GM18519 (cell line): ENCODE measurements around the gene DLX1.
"Not testable (repeated sequence)": the region's sequence is repeated elsewhere in the genome, so short reads cannot be mapped to it uniquely, and the experiment has no call there.

ENCODE experiments used
- ATAC-seq: cut with Tn5 transposase; IDR thresholded peaks from one replicate; pipeline ENCODE4 v1.9.1; 2021; ENCODE audit warnings: mild to moderate bottlenecking, moderate library complexity; ENCODE audit not compliant: unreplicated experiment, low FRiP score

DLX1 gene

DNA sequence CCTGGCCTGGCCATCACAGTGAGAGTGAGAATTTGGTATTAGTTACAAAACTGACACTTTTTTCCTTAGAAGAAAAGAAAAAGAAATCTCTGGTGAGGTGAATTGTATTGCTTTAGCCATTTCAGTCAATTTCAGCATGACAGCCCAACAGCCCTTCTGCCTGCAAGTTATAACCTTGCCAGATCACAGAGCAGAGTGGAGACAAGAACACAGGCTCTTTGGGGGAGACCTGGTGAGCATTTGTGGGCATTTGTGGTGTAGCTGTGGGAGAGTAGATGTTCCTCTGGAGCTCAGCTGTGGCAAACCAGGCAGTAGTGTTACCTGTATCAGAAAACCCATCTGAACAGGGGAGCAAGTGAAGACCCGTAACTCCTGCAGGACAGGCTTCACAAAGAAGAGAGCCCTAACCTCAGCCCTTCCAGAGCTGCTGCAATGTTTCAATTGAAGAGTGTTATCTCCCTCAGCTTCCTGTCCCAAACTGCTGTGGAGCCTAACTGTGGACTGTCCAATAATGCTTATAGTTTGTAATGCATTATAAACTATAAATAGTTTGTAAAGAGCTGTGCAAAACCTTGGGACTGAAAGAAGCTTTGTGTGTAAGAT is 22.8 kb upstream of the DLX1 start:
- ATAC-seq: no peak

DNA sequence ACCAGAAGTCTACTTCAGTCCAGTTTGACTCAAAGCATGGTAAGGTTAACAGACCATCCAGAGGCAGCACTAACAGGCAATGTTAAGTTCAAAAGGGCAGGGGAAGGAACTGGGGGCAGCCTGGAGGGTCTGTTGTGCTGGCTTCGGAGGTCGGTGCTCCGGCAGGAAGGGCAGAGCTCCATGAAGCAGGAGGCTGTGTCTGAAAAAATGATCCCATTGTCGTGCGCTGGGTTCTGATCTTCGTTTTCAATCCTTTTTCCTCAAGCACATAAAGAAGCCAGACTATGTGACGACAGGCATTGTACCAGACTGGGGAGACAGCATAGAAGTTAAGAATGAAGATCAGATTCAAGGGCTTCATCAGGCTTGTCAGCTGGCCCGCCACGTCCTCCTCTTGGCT is 21.9 kb upstream of the DLX1 start:
- ATAC-seq: no peak

DNA sequence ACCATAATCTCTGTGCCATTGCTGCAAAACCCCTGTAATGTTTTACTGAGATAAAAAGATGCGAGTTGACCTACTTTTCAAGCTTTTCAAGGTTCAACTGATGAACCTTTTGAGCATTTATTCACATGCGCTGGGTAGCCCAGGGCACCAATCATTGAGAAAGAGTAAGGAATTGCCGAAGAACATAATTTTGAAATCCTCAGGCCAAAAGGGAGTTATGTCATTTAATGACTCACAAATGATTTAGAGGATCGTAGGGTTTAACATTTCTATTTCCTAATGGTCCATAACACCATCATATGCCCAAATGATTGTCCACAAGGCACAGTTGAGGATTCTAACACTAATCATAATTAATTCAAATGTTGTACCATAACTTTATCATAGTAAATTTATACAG is 20.2 kb upstream of the DLX1 start:
- no peak for ATAC-seq

DNA sequence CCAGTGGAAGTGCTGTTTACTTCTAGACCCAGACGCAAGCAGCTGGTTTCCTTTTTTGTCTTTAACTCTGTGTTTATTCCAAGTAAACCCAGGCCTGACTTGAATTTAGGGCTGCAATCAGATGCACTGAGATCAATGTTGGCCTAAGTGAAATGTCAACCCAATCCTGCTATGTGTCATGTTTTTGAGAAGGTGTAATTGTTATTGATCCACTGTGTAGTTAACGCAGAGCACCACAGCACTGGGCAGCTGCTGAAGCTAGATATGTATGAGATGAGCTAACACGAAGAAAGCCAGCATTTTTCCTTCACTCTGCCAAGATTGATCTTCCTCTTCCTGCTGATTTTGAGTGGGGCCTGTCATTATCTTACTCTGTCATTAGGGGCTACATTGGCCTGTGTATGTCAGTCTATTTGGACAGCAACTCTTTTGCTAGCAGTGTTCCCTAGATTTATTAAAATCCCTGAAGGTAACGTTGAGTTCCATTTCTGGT is 18.9 kb upstream of the DLX1 start:
- no peak for ATAC-seq

DNA sequence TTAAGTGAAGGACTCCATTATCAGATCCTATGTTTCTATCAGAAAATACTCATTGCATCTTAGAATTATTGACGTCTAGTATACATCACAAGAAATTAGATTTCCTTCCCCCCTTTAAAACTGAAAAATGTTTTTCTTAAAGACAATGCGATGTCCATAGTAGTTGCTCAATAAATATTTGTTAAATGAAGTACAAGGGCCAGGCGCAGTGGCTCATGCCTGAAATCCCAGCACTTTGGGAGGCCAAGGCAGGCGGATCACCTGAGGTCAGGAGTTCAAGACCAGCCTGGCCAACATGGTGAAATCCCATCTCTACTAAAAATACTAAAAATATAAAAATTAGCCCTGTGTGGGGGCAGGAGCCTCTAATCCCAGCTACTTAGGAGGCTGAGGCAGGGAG is 17.4 kb upstream of the DLX1 start:
- not testable (repeated sequence) for ATAC-seq

DNA sequence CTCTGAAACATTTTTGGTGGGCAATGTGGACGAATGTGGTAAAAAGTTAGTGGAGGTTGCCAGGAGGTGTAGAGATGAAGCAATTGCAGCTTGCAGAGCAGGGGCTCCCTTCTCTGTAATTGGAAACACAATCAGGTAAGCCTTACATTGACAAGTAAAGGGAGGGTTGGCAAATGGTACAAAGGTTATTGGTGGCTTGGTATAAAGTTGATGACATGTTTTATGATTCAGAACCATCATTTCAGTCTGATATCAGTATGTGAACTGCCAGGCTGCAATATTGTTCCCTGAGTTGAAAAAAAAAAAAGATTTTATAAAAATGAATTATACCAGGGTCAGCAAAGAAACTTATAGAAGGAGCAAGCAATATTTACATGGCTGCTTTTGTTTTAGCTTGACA is 14.4 kb upstream of the DLX1 start:
- no peak for ATAC-seq

DNA sequence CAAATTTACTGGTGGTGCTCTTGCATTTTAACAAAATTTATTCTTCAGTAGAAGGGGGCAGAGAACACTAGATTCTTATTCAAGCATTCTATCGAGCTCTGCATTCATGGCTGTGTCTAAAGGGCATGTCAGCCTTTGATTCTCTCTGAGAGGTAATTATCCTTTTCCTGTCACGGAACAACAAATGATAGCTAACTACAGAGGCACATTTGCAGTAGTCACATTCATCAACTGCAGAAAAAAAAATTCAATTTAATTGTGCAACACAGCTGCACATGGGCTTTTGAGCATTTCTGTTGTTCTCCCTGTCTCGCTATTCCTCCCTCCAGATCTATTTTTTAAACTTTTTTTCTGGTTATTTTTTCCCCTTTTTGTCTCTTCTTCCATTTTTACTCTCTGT is 13.0 kb upstream of the DLX1 start:
- ATAC-seq: no peak

DNA sequence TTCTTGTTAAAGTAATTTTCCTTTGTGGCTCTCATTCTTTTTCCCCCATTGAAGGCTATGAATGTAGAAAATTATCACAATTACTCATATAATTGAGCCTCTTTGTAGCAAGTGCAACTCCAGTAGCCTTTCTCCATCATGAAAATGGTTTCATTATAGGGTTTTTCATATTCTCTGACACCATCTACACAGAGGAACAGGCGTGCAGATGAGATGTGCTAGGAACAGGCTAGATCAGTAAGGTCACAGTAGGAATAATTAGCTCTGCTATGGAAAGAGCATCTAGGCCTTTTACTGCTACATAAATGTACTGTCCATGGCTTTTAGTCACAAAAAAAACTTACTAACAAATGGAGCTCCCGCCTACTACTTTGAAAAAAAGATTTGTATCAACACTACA is 12.6 kb upstream of the DLX1 start:
- ATAC-seq: no peak

DNA sequence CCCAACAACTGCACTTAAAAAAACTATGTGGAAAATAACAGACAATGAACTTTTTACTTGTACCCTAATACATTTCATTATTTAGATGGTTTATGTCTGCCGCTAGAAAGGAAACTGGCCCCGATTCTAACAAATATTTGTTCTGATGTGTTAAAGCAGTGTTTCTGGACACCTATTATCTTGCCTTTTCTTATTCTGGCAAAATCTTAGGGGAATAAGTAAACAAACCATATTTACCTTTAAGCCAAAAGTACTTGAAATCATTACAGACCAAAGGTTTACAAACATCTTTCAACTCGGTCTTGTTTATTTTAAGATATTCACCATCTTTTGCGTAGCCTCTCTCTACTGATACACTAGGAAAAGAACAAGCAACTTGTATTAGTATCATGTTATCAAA is 11.8 kb upstream of the DLX1 start:
- no peak for ATAC-seq

DNA sequence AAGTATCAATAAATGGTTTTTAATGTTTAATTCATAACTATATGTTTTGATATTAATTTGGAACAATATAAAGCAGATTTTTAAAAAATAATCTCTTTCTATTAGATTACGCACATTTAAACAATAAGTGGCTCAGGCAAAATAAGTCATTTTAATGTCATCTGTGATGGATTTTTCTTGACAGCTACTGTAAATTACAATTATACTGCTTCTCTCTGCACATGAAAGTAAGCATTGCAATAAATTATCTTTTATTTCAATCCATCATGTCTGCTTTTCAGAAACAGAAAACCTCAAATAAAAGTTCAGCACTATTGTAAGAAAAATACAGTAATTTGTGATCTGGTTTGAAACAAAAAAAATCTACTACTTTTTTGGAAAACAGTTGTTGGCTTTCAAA is 11.1 kb upstream of the DLX1 start:
- no peak for ATAC-seq

DNA sequence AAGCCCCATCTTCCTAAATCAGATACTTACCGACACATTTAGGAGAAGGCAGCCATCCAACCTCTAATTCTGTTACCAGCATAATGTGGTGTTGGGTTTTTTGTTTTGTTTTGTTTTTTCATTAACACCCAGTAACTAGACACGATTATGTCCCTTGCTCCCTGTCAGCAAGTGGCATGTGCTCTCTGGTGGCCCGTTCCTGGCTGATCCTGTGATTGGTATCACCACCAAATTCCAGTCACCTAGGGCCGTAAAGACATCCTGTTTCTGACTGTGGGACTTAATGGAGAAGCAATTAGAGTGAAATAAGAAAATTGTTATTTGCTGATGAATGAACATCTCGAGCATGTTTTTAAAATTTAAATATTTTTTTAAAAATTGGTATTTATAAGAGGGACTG is 5.9 kb upstream of the DLX1 start:
- no peak for ATAC-seq

DNA sequence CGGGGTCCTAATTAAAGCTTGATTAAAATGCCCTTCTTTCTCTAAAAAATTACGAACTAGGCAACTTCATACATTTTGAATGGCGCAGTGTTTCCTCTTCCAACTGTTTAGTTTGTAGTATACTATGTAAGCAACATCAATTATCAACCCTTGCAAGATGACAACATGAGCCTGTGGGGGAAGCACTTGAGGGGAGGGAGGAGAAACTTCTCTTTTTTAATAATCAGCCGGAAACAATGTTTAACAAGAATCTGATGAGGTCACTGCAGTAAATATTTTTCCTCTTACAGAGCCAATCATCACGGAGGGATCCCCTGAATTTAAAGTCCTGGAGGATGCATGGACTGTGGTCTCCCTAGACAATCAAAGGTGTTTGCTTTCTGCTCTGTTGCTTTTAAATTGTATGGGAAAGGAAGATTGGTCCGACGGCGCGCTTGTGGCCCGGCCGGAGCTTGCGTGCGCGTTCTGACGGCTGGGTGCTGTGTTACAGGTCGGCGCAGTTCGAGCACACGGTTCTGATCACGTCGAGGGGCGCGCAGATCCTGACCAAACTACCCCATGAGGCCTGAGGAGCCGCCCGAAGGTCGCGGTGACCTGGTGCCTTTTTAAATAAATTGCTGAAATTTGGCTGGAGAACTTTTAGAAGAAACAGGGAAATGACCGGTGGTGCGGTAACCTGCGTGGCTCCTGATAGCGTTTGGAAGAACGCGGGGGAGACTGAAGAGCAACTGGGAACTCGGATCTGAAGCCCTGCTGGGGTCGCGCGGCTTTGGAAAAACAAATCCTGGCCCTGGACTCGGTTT is 5.3 kb upstream of the DLX1 start:
- ATAC-seq: no peak

DNA sequence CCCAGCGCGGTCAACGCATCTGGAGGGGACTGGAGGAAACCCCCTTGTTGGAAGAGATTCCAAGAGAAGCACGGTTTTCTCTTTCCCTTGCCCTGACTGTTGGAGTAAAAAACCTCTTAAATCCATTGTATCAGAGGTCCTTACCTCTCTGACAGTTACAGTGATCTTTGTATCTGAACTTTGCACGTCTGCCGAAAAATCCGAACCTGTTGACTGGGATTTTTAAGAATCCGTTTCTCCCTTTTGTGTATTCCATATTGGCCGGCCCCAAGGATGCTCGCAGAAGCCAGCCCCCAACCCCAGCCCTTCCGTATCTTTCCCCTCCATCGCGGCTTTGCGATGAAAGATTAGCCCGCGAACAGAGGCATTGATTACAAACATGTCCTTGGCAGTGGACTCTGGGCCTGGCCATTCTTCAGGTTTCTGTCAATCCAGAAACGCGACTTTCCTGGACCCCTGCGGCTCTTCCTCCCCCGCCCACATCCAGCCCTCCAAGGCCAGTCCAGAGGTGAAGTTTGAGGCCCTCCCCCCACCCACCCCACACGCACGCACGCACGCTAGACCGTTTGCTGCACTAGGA is 4.6 kb upstream of the DLX1 start:
- ATAC-seq: no peak

DNA sequence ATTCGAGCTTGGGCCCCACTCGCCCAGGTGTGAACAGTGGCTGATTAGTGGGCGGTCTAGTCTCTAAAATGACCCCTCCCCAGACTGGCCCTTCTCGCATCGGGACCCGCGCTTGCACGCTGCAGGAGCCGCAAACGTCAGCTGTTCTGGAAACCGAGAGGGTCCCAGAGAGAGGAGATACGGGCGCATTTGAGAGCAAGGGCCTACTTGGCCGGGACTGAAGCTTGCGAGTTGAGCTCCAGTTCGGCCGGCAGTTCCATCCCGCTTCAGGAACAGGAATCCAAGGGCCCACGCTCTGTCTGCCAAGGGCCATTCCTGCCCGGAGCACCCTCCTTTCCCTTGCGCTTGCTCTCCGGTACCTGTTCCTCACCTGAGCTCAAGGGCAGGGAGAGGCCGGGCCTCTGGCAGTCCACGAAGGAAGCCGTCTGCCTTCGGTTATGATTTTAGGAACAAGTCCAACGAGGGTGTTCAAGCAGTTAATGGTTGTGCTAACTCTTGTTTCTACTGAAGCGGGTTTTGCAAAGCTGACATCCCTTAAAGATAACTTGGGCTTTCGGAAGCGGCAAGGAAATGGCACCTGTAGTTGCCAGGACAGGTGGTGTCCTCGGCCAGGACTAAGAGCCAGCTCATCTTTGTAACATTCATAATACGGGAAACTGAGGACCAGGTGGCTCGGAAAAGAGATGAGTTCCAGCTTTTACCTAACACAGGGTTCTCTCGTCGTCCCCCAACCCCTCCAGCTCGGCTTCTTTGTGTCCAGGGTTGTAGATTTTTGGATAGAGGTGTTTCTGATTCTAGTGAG is 3.9 kb upstream of the DLX1 start:
- no peak for ATAC-seq

DNA sequence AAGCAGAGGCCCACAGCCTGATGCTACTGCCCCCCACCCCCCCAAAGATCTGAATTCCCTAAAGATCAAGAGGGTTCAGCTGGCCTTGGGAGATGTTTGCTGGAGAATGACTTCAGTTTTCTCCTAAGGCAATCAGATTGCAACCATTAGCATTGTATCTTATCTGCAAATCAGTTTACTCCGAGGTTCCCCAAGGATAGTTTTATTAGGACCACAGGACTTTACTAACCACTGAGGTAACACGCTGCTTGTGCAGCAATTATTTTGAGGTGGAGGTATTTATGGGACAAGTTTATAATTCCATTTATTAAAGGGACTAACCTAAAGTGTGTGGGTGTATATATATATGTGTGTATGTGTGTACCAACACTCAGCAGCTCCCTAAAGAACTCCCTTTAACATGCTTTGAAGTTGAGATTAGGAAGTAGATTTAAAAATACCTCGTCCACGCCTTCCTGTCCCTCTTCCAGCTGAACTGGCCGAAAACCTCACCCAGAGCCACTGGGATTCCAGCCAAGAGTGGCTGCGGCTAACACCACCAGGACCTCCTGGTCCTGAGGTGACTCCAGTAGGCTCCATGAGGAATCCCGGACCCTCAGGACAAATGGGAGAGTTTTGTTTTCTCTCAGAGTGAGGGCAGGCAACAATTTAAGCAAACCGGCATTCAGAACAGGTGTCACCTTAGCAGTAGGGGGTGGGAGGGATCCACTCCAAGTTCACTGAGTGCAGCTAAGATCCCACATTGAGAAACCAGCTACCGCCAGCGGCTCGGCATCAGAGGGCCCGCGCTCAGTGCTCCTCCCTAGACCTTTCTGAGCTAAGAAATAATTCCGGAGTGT is 3.0 kb upstream of the DLX1 start:
- no peak for ATAC-seq

DNA sequence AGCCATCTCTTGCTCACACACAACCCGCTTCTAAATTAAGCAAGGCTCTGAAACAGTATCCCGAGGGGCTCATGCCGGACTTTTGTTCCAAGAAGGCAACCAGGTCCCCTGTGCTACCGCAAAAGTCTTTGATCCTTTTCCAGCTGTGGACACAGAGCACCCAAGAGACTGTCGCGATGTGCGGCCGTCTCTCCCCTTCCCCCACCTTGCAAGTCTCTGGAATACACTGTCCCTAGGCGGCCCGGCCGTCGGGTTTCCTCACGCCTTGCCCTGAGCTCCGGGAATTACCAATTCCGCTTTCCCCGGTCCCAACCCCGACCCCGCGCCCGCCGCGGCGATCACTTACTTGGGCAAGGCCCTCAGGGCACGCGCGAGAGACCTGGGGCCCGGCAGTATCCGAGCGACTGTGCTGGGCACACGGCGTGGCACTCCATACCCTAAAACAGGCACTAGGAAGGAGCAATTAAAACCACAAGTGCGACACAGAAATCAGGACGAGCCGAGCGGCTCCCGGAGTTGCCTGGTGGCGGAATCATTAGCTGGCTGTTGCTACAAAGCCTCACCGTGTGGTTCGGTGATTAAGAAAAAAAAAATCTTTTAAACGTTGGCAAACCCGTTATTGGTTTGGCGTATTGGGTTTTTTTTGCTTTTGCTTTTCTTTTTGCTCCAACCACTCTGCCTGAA is 2.2 kb upstream of the DLX1 start:
- no peak for ATAC-seq

DNA sequence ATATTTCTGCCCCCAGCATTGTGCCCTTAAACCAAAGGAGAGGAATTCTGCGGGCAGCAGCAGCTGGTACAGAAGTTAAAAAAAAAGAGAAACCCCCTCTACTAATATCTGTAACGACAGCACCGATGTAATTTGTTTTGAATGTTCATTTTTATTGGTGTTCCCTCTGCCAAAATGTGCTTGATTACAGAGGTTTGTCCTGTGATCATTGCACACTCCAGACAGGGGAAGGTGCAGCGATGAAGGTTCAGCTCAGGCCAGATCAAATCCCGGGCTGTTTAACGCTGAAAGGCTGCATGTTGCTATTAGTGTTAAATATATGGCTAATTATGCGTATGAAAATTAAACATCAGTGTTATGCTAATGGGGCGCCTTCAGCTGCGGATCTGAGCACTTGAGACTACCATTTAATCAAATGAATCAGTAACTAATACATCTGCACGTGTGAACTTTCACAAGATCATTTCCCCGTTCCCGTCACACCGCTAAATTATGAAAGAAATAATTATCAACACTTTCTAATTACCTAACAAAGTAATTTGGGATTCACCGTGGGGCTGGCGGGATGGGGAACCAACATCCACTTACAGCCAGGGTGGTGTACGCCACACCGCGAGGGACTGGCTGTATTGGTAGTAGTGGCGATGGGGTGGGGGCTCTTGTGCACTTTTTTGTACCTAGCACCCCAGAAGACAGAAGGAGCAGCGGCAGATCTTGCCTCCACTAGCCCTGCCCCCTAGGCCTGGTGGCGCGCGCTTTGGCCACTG is 1.5 kb upstream of the DLX1 start:
- no peak for ATAC-seq

DNA sequence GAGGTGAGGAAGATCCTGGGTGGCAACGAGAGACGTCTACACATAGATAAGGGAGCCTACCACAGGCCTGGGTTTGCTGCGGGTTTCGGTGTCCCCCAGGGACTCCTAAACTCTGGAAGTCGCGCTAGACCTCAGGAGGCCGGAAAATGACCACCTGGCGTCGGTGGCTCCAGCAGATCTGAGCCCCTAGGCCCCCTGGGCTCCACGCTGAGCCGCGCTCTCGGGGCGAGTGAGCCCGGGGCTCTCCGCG is 987 bp upstream of the DLX1 start:
- no peak for ATAC-seq
